Sigmoid colon (tissue), 4 donors: ENCODE data around the gene USP7.

Source experiments
- CTCF ChIP-seq, 4 experiments: fragments of 450-650 bp in 3 of 4; fragments of 200-600 bp in 1 of 4; IDR thresholded peaks; one replicate each; pipeline ENCODE4 v1.5.1; 2016 to 2019; ENCODE audit warnings: antibody characterized with exemption in 4 of 4, mild to moderate bottlenecking in 3 of 4, moderate library complexity in 2 of 4
- EP300 ChIP-seq, 4 donors: sonication (generic); formaldehyde crosslinking; IDR thresholded peaks; one replicate each; pipeline ENCODE4 v1.6.1; 2017; ENCODE audit warnings: antibody characterized with exemption in 4 of 4
- POLR2A ChIP-seq, 2 donors: fragments of 450-650 bp; IDR thresholded peaks; one replicate each; pipeline ENCODE4 v1.6.1; 2016; ENCODE audit warnings: antibody characterized with exemption in 2 of 2, mild to moderate bottlenecking in 2 of 2, moderate library complexity in 2 of 2
- POLR2AphosphoS5 ChIP-seq, 4 donors: sonication (generic); formaldehyde crosslinking; IDR thresholded peaks; one replicate each; pipeline ENCODE4 v1.6.1; 2017; ENCODE audit warnings: antibody characterized with exemption in 4 of 4

- no peak for TF ChIP-seq CTCF (IDR thresholded peaks at IDR 0.05)
- TF ChIP-seq POLR2AphosphoS5 (IDR thresholded peaks at IDR 0.05) = no peak
- no peak for TF ChIP-seq POLR2A (IDR thresholded peaks at IDR 0.05)
- TF ChIP-seq EP300 (IDR thresholded peaks at IDR 0.05) = no peak
Measured at GRCh38 chr16:8948069-8948593, 15.6 kb downstream of the USP7 start.
